HTERT RPE-1 (cell line): Measurements from ENCODE around the gene NSA2.

Experiments used
- in situ Hi-C: fragments of 300-500 bp; cut with MboI; formaldehyde crosslinking; loops from 4 replicates; pipeline ENCODE4 v1.14.3; 2020; ENCODE audit warnings: low sequenced_read_pairs

Gene NSA2

GRCh38 chr5:74810915-74811314 lies 43.9 kb downstream of the NSA2 start:
- in situ Hi-C loops: no loop called here

GRCh38 chr5:74816875-74817274 lies 49.8 kb downstream of the NSA2 start:
- in situ Hi-C loops: no loop called here

- in situ Hi-C loops: no loop called here
Measured at GRCh38 chr5:74822288-74822687, 55.2 kb downstream of the NSA2 start.

GRCh38 chr5:74829413-74829812 lies 62.4 kb downstream of the NSA2 start:
- in situ Hi-C loops: no loop called here
